ENCODE results near the gene AOPEP. TPM values are rescaled to one million over a fixed set of nuclear protein-coding genes. Genes with fewer than 3 reads are reported as not detected.
A peak's percentile ranks its signal among the peaks of the same experiment; 100 is the strongest.

The AOPEP gene
- total RNA-seq, 1 experiment from 2014 or later, result 89.5 TPM

DNA sequence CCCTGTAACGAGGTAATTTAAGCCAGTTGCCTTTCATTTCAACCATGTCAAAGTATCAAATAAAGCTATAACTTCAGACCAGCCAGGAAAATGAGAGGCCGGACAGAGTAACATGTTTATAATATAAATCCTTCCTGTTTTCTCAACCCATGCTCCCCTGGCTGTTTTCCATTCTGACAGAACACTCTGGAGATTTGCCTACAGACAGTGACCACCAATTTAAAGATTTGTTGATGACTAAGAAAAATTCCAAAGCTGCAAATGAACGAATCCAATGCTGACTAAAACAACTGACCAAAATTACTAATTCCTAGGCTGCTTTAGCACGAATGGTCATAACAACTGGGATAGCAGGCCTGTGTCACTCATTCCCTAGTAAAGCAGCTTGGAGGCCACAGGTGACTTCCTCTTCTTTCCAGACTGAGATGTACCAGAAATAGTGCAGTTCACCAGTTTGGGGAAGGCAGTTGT, 141.4 kb downstream of the AOPEP start:
- TF ChIP-seq, protein P1, sequence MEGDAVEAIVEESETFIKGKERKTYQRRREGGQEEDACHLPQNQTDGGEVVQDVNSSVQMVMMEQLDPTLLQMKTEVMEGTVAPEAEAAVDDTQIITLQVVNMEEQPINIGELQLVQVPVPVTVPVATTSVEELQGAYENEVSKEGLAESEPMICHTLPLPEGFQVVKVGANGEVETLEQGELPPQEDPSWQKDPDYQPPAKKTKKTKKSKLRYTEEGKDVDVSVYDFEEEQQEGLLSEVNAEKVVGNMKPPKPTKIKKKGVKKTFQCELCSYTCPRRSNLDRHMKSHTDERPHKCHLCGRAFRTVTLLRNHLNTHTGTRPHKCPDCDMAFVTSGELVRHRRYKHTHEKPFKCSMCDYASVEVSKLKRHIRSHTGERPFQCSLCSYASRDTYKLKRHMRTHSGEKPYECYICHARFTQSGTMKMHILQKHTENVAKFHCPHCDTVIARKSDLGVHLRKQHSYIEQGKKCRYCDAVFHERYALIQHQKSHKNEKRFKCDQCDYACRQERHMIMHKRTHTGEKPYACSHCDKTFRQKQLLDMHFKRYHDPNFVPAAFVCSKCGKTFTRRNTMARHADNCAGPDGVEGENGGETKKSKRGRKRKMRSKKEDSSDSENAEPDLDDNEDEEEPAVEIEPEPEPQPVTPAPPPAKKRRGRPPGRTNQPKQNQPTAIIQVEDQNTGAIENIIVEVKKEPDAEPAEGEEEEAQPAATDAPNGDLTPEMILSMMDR (IDR thresholded peaks at IDR 0.05; ENCODE audit: unreplicated experiment), result no peak
- BruUV-seq (replicated peaks), result no TSS peak
- peak overlapping the region; percentile 36 for H3K4me3 Mint-ChIP-seq (ENCODE audit: low read depth, unreplicated experiment)
- H3K4me1 Mint-ChIP-seq (ENCODE audit: low read depth, unreplicated experiment), result peaks cover 37% of the 10 kb centered on the region
- peaks cover 7% of the 10 kb centered on the region for H3K36me3 Mint-ChIP-seq (ENCODE audit: insufficient read depth, unreplicated experiment)
- CTCF ChIA-PET, result interaction anchor here (0.6 to 1.7 kb wide), 5 partner anchors 45 to 84 kb away, joined by 3 to 4 read pairs (median 3); no protein-coding TSS in a partner anchor
- peak; percentile 11 for DNase-seq
- no peaks in the 10 kb centered on the region for H3K27me3 Mint-ChIP-seq (ENCODE audit: unreplicated experiment)
- no peaks in the 10 kb centered on the region for H3K9me3 Mint-ChIP-seq (ENCODE audit: low read depth, unreplicated experiment)
- intact Hi-C loops (cut with micrococcal nuclease; ENCODE audit: unreplicated experiment), result loop anchor here (2.0 to 5.0 kb wide), 2 partner anchors 45 to 61 kb away; no protein-coding TSS in a partner anchor
- H3K27ac Mint-ChIP-seq (ENCODE audit: unreplicated experiment), result peak overlapping the region; percentile 93

DNA sequence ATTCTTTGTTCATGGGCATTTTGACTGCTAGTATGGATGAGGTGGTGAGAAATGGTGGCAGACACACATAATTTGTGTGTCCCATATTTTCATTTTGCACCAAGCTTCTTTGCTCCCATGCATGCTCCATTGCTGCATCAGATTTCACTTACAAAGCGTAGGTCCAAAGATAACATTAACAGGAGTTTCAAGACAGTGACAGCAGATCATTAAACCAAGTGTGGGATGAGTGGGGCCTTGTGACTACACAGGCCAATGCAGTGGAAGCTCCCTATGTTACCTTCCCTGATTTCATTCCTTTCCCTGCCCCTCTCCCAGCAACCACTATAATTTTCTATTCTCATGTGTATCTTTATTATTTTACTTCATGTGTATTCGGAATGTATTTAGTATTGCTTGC, 142.0 kb downstream of the AOPEP start:
- H3K4me1 Mint-ChIP-seq (ENCODE audit: low read depth, unreplicated experiment), result peaks cover 41% of the 10 kb centered on the region
- intact Hi-C loops (cut with micrococcal nuclease; ENCODE audit: unreplicated experiment), result loop anchor here (5.0 kb wide), 1 partner anchor 61 kb away; no protein-coding TSS in a partner anchor
- H3K9me3 Mint-ChIP-seq (ENCODE audit: low read depth, unreplicated experiment), result no peaks in the 10 kb centered on the region
- DNase-seq, result no peak
- no TSS peak for BruUV-seq (replicated peaks)
- CTCF ChIA-PET, result interaction anchor here (0.6 to 1.7 kb wide), 4 partner anchors 45 to 139 kb away, joined by 3 to 4 read pairs (median 4); no protein-coding TSS in a partner anchor
- H3K27me3 Mint-ChIP-seq (ENCODE audit: unreplicated experiment), result no peaks in the 10 kb centered on the region
- TF ChIP-seq, protein P1 (IDR thresholded peaks at IDR 0.05; ENCODE audit: unreplicated experiment), result no peak
- peaks cover 7% of the 10 kb centered on the region for H3K36me3 Mint-ChIP-seq (ENCODE audit: insufficient read depth, unreplicated experiment)
- H3K4me3 Mint-ChIP-seq (ENCODE audit: low read depth, unreplicated experiment), result no peak overlapping the region
- H3K27ac Mint-ChIP-seq (ENCODE audit: unreplicated experiment), result peak overlapping the region; percentile 93

DNA sequence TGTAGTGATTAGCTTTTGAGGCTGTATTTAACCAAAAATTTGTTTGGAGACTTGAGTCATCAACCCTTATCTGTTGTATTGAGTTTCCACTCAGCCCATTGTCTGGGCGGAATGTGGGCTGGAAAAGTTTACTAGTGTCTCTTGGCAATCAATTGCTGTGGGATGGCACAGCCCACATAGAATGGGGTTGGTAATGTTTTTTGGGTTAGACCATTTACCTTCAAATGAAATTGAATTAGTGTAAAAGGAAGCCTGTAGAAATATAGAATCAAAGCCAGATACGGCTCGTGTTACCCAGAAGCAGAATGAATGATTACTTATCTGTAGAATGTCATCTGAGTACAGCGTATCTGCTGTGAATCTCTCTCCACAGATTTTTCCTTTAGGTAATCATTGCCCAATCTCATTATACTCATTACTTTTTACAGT, 142.9 kb downstream of the AOPEP start:
- no TSS peak for BruUV-seq (replicated peaks)
- Mint-ChIP-seq H3K9me3 (ENCODE audit: low read depth, unreplicated experiment) (no peaks in the 10 kb centered on the region), H3K4me3 (ENCODE audit: low read depth, unreplicated experiment) (no peak overlapping the region), H3K36me3 (ENCODE audit: insufficient read depth, unreplicated experiment) (peaks cover 7% of the 10 kb centered on the region), H3K27ac (ENCODE audit: unreplicated experiment) (peak overlapping the region; percentile 64), H3K4me1 (ENCODE audit: low read depth, unreplicated experiment) (peaks cover 31% of the 10 kb centered on the region), H3K27me3 (ENCODE audit: unreplicated experiment) (no peaks in the 10 kb centered on the region)
- TF ChIP-seq, protein P1 (IDR thresholded peaks at IDR 0.05; ENCODE audit: unreplicated experiment), result no peak
- DNase-seq, result no peak
- intact Hi-C loops (cut with micrococcal nuclease; ENCODE audit: unreplicated experiment), result loop anchor here (5.0 kb wide), 1 partner anchor 62 kb away; no protein-coding TSS in a partner anchor
- CTCF ChIA-PET, result no interaction called here

DNA sequence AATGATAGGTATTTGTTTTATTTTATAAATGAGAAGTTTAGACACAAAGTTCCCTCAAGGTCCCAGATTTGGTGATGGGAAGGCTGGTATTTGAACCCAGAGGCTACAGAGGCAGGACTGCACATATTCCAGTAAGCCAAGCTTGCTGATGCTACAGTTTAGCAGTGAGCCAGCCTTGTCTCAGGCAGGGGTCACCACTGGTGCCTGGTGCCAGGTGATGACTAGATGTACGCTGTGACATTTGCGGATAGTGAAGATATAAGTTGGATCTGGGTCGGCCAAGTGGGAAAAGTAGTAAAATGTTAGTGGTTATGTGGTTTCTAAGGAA, 143.9 kb downstream of the AOPEP start:
- no peak for DNase-seq
- H3K4me3 Mint-ChIP-seq (ENCODE audit: low read depth, unreplicated experiment), result no peak overlapping the region
- peak overlapping the region; percentile 67 for H3K27ac Mint-ChIP-seq (ENCODE audit: unreplicated experiment)
- intact Hi-C loops (cut with micrococcal nuclease; ENCODE audit: unreplicated experiment), result no loop called here
- no TSS peak for BruUV-seq (replicated peaks)
- peaks cover 31% of the 10 kb centered on the region for H3K4me1 Mint-ChIP-seq (ENCODE audit: low read depth, unreplicated experiment)
- H3K9me3 Mint-ChIP-seq (ENCODE audit: low read depth, unreplicated experiment), result no peaks in the 10 kb centered on the region
- TF ChIP-seq, protein P1 (IDR thresholded peaks at IDR 0.05; ENCODE audit: unreplicated experiment), result no peak
- H3K36me3 Mint-ChIP-seq (ENCODE audit: insufficient read depth, unreplicated experiment), result peaks cover 7% of the 10 kb centered on the region
- CTCF ChIA-PET, result interaction anchor here (0.7 kb wide), 2 partner anchors 46 to 92 kb away, joined by 3 to 4 read pairs; no protein-coding TSS in a partner anchor
- no peaks in the 10 kb centered on the region for H3K27me3 Mint-ChIP-seq (ENCODE audit: unreplicated experiment)
